ENCODE measurements around the gene SPATA17.

SPATA17 gene

GRCh38 chr1:217734973-217735372 lies 103.8 kb downstream of the SPATA17 start:
- TF ChIP-seq, protein P1, sequence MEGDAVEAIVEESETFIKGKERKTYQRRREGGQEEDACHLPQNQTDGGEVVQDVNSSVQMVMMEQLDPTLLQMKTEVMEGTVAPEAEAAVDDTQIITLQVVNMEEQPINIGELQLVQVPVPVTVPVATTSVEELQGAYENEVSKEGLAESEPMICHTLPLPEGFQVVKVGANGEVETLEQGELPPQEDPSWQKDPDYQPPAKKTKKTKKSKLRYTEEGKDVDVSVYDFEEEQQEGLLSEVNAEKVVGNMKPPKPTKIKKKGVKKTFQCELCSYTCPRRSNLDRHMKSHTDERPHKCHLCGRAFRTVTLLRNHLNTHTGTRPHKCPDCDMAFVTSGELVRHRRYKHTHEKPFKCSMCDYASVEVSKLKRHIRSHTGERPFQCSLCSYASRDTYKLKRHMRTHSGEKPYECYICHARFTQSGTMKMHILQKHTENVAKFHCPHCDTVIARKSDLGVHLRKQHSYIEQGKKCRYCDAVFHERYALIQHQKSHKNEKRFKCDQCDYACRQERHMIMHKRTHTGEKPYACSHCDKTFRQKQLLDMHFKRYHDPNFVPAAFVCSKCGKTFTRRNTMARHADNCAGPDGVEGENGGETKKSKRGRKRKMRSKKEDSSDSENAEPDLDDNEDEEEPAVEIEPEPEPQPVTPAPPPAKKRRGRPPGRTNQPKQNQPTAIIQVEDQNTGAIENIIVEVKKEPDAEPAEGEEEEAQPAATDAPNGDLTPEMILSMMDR (IDR thresholded peaks at IDR 0.05), result no peak
- no peaks in the 10 kb centered on the region for H3K27me3 Mint-ChIP-seq (ENCODE audit: low read depth, poor library complexity)
- H3K9me3 Mint-ChIP-seq, result no peaks in the 10 kb centered on the region
- no peaks in the 10 kb centered on the region for H3K36me3 Mint-ChIP-seq (ENCODE audit: low read depth)
- no peak for DNase-seq
- H3K4me3 Mint-ChIP-seq, result no peak overlapping the region
- no peaks in the 10 kb centered on the region for H3K4me1 Mint-ChIP-seq
- no peak overlapping the region for H3K27ac Mint-ChIP-seq

DNA sequence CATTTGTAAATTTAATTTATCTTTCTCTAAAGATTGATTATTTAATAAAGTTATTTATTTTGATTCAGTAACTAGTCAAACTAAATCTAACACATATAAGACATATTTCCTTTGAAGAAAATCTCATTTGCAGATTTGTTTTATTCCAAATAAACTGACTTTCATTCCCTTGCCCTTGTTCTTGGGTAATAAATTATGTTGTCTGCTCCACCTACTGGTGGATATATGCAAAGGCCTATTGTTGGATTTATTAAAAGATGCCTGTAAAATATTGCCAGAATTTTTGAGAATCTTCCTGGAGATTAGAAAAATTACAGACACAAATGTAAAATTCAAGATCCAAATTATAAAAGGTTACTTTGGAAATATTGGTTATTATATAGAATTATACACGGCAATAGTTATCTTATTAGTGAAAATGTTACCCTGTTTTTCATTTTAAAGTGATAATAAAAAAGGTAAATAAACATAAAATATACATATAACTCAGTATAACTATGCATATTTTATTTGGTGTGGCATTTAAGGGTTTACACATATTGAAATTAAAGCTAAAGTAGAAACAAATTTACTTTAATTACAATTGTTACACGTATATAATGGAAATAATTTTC lies 116.1 kb downstream of the SPATA17 start:
- TF ChIP-seq, protein P1 (IDR thresholded peaks at IDR 0.05), result peak; percentile 66
- H3K27ac Mint-ChIP-seq, result no peak overlapping the region
- no peak for DNase-seq
- H3K4me1 Mint-ChIP-seq, result no peaks in the 10 kb centered on the region
- H3K36me3 Mint-ChIP-seq (ENCODE audit: low read depth), result no peaks in the 10 kb centered on the region
- H3K27me3 Mint-ChIP-seq (ENCODE audit: low read depth, poor library complexity), result peaks cover 3% of the 10 kb centered on the region
- no peaks in the 10 kb centered on the region for H3K9me3 Mint-ChIP-seq
- H3K4me3 Mint-ChIP-seq, result no peak overlapping the region

DNA sequence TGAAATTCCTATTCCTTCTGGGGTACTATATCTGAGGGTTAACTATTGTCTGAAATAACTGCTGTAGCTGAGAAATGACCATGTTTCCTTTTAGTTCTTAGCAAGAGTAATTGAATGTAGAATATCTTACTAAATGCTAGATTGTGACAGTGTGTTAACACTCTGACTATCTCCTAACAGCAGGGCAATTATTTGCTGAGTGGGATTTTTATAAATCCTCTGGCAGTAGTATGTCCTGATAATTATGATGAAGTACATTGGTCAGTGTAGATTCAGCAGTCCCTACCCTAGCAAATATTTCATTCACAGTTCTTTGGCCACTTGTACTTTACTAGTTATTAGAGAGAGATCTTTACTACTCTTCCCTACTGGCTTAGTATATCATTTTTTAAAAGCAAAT lies 138.6 kb downstream of the SPATA17 start:
- Mint-ChIP-seq H3K27me3 (ENCODE audit: low read depth, poor library complexity) (no peaks in the 10 kb centered on the region), H3K4me1 (no peaks in the 10 kb centered on the region), H3K4me3 (no peak overlapping the region)

GRCh38 chr1:217770918-217771317 lies 139.8 kb downstream of the SPATA17 start:
- Mint-ChIP-seq H3K27me3 (ENCODE audit: low read depth, poor library complexity) (peaks cover 3% of the 10 kb centered on the region), H3K9me3 (no peaks in the 10 kb centered on the region), H3K36me3 (ENCODE audit: low read depth) (no peaks in the 10 kb centered on the region), H3K4me1 (no peaks in the 10 kb centered on the region), H3K27ac (no peak overlapping the region), H3K4me3 (no peak overlapping the region)
- no peak for DNase-seq
- TF ChIP-seq, protein P1 (IDR thresholded peaks at IDR 0.05), result no peak

More for the DNA sequence above, 138.6 kb downstream of the SPATA17 start:
- DNase-seq, result no peak
- H3K36me3 Mint-ChIP-seq (ENCODE audit: low read depth), result no peaks in the 10 kb centered on the region
- no peaks in the 10 kb centered on the region for H3K9me3 Mint-ChIP-seq
- TF ChIP-seq, protein P1 (IDR thresholded peaks at IDR 0.05), result no peak
- no peak overlapping the region for H3K27ac Mint-ChIP-seq

DNA sequence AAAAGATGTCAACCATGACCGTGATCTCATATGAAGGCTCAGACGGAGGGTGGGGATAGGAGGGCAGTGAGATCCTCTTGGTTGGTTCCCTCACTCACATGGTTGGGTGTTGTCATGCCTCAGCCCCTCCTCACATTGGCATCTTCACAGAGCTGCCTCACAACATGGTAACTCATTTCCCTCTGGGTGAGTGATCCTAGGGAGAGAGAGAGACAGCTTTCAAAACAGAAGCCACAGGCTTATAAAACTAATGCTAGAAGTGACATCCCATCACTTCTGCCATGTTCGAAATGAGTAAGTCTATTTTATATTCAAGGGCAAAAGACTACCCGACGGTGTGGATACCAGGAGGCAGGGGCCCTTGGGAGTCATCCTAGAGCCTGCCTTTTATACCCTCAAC lies 145.5 kb downstream of the SPATA17 start:
- H3K9me3 Mint-ChIP-seq, result no peaks in the 10 kb centered on the region
- no peak overlapping the region for H3K4me3 Mint-ChIP-seq
- peaks cover 3% of the 10 kb centered on the region for H3K27me3 Mint-ChIP-seq (ENCODE audit: low read depth, poor library complexity)
- TF ChIP-seq, protein P1 (IDR thresholded peaks at IDR 0.05), result no peak
- no peak overlapping the region for H3K27ac Mint-ChIP-seq
- no peaks in the 10 kb centered on the region for H3K4me1 Mint-ChIP-seq
- no peak for DNase-seq
- no peaks in the 10 kb centered on the region for H3K36me3 Mint-ChIP-seq (ENCODE audit: low read depth)

DNA sequence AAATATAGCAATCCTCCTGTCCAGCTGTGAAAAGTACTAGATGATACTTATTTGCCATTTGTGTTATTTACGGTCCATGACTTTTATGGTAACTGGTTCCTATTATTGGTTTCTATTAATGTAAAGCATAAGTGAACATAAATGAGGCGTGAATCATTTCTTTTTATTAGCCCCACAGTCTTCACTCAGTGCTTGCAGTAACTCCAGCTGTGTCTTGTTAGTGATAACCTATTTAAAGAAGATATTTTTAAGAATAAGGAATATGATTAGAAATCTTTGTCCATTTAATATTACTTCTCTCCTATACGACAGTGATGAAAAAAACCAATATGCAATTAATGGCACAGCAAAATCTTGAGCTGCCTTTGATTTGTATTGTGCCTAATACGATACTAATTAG lies 149.9 kb downstream of the SPATA17 start:
- no peaks in the 10 kb centered on the region for H3K27me3 Mint-ChIP-seq (ENCODE audit: low read depth, poor library complexity)
- H3K9me3 Mint-ChIP-seq, result no peaks in the 10 kb centered on the region
- TF ChIP-seq, protein P1 (IDR thresholded peaks at IDR 0.05), result no peak
- no peaks in the 10 kb centered on the region for H3K4me1 Mint-ChIP-seq
- no peak overlapping the region for H3K27ac Mint-ChIP-seq
- no peak for DNase-seq
- no peaks in the 10 kb centered on the region for H3K36me3 Mint-ChIP-seq (ENCODE audit: low read depth)
- no peak overlapping the region for H3K4me3 Mint-ChIP-seq
